GM08714 (cell line): ENCODE results near the gene CLDN5.

ENCODE experiments used
- H3K4me3 ChIP-seq: fragments of 200-500 bp; sonication (Bioruptor generic); 2 replicates; pipeline ENCODE4 v1.5.1; 2014; ENCODE audit warnings: mild to moderate bottlenecking, low read length, inconsistent platforms
- ZNF274 ChIP-seq: IDR thresholded peaks from 2 replicates; pipeline ENCODE4 v1.6.1; 2012; ENCODE audit warnings: mild to moderate bottlenecking, low read depth, low read length

The CLDN5 gene

GRCh38 chr22:19506212-19506611, 18.0 kb downstream of the CLDN5 start:
- no peak for TF ChIP-seq ZNF274

GRCh38 chr22:19505735-19506126, 18.5 kb downstream of the CLDN5 start:
- no peak overlapping the region for H3K4me3 ChIP-seq
- TF ChIP-seq ZNF274 = no peak

More at GRCh38 chr22:19506212-19506611, 18.0 kb downstream of the CLDN5 start:
- H3K4me3 ChIP-seq = no peak overlapping the region

- H3K4me3 ChIP-seq = no peak overlapping the region
- no peak for TF ChIP-seq ZNF274
Measured at GRCh38 chr22:19504900-19505734, 19.1 kb downstream of the CLDN5 start.

- H3K4me3 ChIP-seq = no peak overlapping the region
- no peak for TF ChIP-seq ZNF274
Measured at GRCh38 chr22:19503869-19504268, 20.3 kb downstream of the CLDN5 start.

DNA sequence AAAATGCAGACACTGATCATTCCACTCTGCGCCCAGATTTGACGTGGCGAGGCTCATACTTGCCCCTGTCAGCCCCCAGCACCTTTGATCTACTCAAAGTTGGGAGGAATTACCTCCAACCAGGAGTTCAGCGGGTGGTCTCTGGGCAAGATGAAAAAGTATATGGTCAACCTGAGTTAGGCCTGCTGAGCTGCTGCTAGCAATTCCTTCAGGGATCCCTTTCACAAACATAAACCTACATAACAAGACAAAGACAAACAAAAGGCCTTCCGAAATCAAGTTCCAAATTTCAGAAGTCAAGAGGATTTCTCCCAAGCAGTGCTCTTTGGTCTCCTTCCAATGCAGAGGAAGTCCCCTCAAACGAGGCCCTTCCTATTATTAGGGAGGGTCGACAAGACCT, 20.8 kb downstream of the CLDN5 start:
- no peak overlapping the region for H3K4me3 ChIP-seq
- no peak for TF ChIP-seq ZNF274

DNA sequence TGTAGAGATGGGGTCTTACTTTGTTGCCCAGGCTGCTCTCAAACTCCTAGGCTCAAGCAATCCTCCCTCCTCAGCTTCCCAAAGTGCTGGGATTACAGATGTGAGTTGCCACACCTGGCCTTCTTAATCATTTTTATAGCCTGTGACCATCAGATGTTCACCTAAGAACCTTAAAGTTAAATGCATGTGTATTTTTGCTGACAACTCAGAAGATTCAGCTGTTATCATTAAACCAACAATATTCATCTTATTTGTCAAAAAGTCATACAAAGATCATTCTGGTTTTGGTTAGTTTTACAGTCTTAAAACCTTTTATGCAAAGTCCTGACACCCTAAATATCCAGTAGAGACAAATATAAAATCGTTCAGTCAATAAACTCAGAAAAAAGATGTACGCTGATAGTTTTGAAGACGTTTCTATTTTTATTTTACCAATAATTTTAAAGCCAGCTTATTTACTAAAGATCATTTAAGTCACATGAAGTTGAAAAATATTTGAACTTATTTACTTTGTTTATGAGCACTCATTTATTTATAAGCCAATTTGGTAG, 22.2 kb downstream of the CLDN5 start:
- TF ChIP-seq ZNF274 = no peak

DNA sequence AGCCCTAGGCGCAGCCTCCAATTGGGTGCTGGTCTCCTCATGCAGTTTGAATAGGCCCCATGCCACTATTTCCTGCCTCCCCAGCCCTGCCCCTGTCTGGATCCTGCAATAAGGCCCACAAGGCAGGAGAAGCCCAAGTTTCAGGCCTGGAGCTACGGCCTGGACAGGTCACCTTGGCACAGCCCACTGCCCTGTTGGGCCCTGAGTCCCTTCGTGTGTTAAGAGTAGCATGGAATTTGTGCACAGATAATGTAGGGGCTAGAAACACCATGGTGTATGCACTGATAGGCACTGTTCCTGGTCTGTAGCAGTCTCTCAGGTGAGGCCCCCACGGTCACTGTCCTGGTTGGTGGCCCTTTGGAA, 24.3 kb downstream of the CLDN5 start:
- no peak overlapping the region for H3K4me3 ChIP-seq
- no peak for TF ChIP-seq ZNF274

More for the DNA sequence above, 22.2 kb downstream of the CLDN5 start:
- H3K4me3 ChIP-seq = no peak overlapping the region

GRCh38 chr22:19499236-19499879, 24.9 kb downstream of the CLDN5 start:
- no peak for TF ChIP-seq ZNF274
- H3K4me3 ChIP-seq = no peak overlapping the region

GRCh38 chr22:19498866-19499190, 25.4 kb downstream of the CLDN5 start:
- no peak overlapping the region for H3K4me3 ChIP-seq
- TF ChIP-seq ZNF274 = no peak

- no peak overlapping the region for H3K4me3 ChIP-seq
- TF ChIP-seq ZNF274 = no peak
Measured at GRCh38 chr22:19498154-19498865, 25.9 kb downstream of the CLDN5 start.

- TF ChIP-seq ZNF274 = no peak
- H3K4me3 ChIP-seq = no peak overlapping the region
Measured at GRCh38 chr22:19497245-19497644, 27.0 kb downstream of the CLDN5 start.

GRCh38 chr22:19496324-19496630, 27.9 kb downstream of the CLDN5 start:
- no peak for TF ChIP-seq ZNF274
- H3K4me3 ChIP-seq = no peak overlapping the region

GRCh38 chr22:19495562-19496323, 28.5 kb downstream of the CLDN5 start:
- no peak for TF ChIP-seq ZNF274
- H3K4me3 ChIP-seq = no peak overlapping the region

- no peak for TF ChIP-seq ZNF274
- no peak overlapping the region for H3K4me3 ChIP-seq
Measured at GRCh38 chr22:19494676-19495173, 29.5 kb downstream of the CLDN5 start.
